Endothelial cell of umbilical vein (primary cell): Measurements from ENCODE around the gene PLB1. TPM values are rescaled to one million over a fixed set of nuclear protein-coding genes. Genes with fewer than 3 reads are reported as not detected.

ENCODE experiments used
- BruUV-seq: library from RNA; stranded (reverse); fragments of 400-500 nt; replicated peaks from 2 replicates; lab custom pipeline; 2021; lab: Mats Ljungman, UMichigan
- CTCF ChIA-PET: fragments of 300-600, 350-600 bp; sonication (Branson Sonifier 250); formaldehyde crosslinking; loops from one replicate; lab custom pipeline; 2021; ENCODE audit warnings: antibody characterized with exemption, inconsistent platforms; lab: Charles Lee
- POLR2A ChIA-PET: fragments of 300-600, 350-600 bp; sonication (Branson Sonifier 250); formaldehyde crosslinking; loops from one replicate; lab custom pipeline; 2021; ENCODE audit warnings: antibody characterized with exemption, inconsistent platforms; lab: Charles Lee
- DNase-seq: peaks from one replicate; pipeline ENCODE4 v3.0.0-alpha.2; 2011; ENCODE audit warnings: low read depth, low spot score
- FAIRE-seq: peaks from 2 replicates; lab custom pipeline; 2011; peaks lifted over from hg19 to GRCh38; lab: Jason Lieb, UNC
- H2AFZ ChIP-seq: 2 replicates; pipeline ENCODE4 v1.6.0; 2012; ENCODE audit warnings: low read depth, low read length, control low read depth, inconsistent platforms
- H3K27ac ChIP-seq: 2 replicates; pipeline ENCODE4 v1.5.1; 2011; ENCODE audit warnings: low read depth, mild to moderate bottlenecking, control low read depth, low read length, moderate library complexity; ENCODE audit not compliant: insufficient read depth
- H3K27me3 ChIP-seq, 2 experiments: 2 replicates each; pipeline versions ENCODE4 v1.6.0 to v1.6.1; 2011; ENCODE audit warnings: low read length in 2 of 2, mixed read lengths in 1 of 2; ENCODE audit not compliant: control insufficient read depth in 2 of 2, insufficient read depth in 2 of 2
- H3K36me3 ChIP-seq, 2 experiments: 2 replicates in 1 of 2; 3 replicates in 1 of 2; pipeline ENCODE4 v1.5.1; 2011; ENCODE audit warnings: low read length in 2 of 2, mild to moderate bottlenecking in 1 of 2, moderate library complexity in 1 of 2; ENCODE audit not compliant: control insufficient read depth in 2 of 2, insufficient read depth in 2 of 2; ENCODE audit errors: extremely low read depth in 1 of 2
- H3K4me1 ChIP-seq: 3 replicates; pipeline ENCODE4 v1.5.1; 2011; ENCODE audit warnings: mild to moderate bottlenecking, low read length; ENCODE audit not compliant: control insufficient read depth, insufficient read depth; ENCODE audit errors: extremely low read depth
- H3K4me2 ChIP-seq: 2 replicates; pipeline ENCODE4 v1.6.1; 2011; ENCODE audit warnings: low read length, control low read depth, mixed read lengths; ENCODE audit not compliant: insufficient read depth
- H3K4me3 ChIP-seq, 3 experiments: fragments of 200-600 bp in 1 of 3; sonication (generic), shearing (Covaris generic) in 1 of 3; replicated peaks in 1 of 3; 2 replicates each; pipeline ENCODE4 v1.5.1; 2011 to 2016; ENCODE audit warnings: control low read depth in 3 of 3, low read length in 3 of 3, mild to moderate bottlenecking in 2 of 3, inconsistent platforms in 1 of 3, low read depth in 1 of 3, moderate library complexity in 1 of 3; ENCODE audit not compliant: insufficient read depth in 1 of 3
- H3K79me2 ChIP-seq: 2 replicates; pipeline ENCODE4 v1.6.0; 2012; ENCODE audit warnings: low read length, inconsistent platforms; ENCODE audit not compliant: control insufficient read depth, insufficient read depth
- H3K9ac ChIP-seq: replicated peaks from 2 replicates; pipeline ENCODE3; 2011; ENCODE audit warnings: low read length, control low read depth; ENCODE audit not compliant: insufficient read depth; ENCODE audit errors: extremely low read depth
- H3K9me1 ChIP-seq: replicated peaks from 3 replicates; pipeline ENCODE4 v1.6.0; 2011; ENCODE audit warnings: mild to moderate bottlenecking, low read length; ENCODE audit not compliant: control insufficient read depth, insufficient read depth; ENCODE audit errors: extremely low read depth
- H3K9me3 ChIP-seq: replicated peaks from 2 replicates; pipeline ENCODE4 v1.5.1; 2012; ENCODE audit warnings: low read length, inconsistent platforms; ENCODE audit not compliant: control insufficient read depth, insufficient read depth
- H4K20me1 ChIP-seq: replicated peaks from 2 replicates; pipeline ENCODE3; 2011; ENCODE audit warnings: mild to moderate bottlenecking, low read length; ENCODE audit not compliant: control insufficient read depth, insufficient read depth; ENCODE audit errors: extremely low read depth
- EZH2 ChIP-seq: IDR thresholded peaks from 2 replicates; pipeline ENCODE4 v1.6.1; 2012; ENCODE audit warnings: borderline replicate concordance, low read depth, mild to moderate bottlenecking, moderate library complexity, low read length, inconsistent platforms; ENCODE audit not compliant: severe bottlenecking
- FOS ChIP-seq: IDR thresholded peaks from 2 replicates; pipeline ENCODE4 v1.6.1; 2011; ENCODE audit warnings: mild to moderate bottlenecking, low read length, moderate library complexity, borderline replicate concordance; ENCODE audit not compliant: insufficient read depth
- GATA2 ChIP-seq: IDR thresholded peaks from 2 replicates; pipeline ENCODE4 v1.7.0; 2011; ENCODE audit warnings: low read depth, mild to moderate bottlenecking, moderate library complexity, mixed read lengths, low read length; ENCODE audit not compliant: insufficient read length, insufficient read depth
- POLR2A ChIP-seq: IDR thresholded peaks from 2 replicates; pipeline ENCODE4 v1.6.1; 2012; ENCODE audit warnings: low read depth, mild to moderate bottlenecking, control low read depth, low read length
- dilution Hi-C: fragments of 300-500 bp; cut with MboI; formaldehyde crosslinking; loops from one replicate; pipeline ENCODE4 v1.15.0; 2019; ENCODE audit warnings: low sequenced_read_pairs; ENCODE audit not compliant: extremely low pct_ligation_motif_present
- intact Hi-C: fragments of 100-400 bp; cut with micrococcal nuclease; formaldehyde crosslinking; loops from one replicate; pipeline ENCODE4 v1.10.0; 2022
- polyA plus RNA-seq, 4 experiments: library from polyadenylated mRNA; depleted of rRNA in 3 of 4; stranded (reverse) in 3 of 4; unstranded in 1 of 4; fragments of >200 nt; gene quantifications; 2 replicates each; pipeline versions ENCODE4 v1.2.1 to v1.2.3, GENCODE V29; 2011 to 2012; ENCODE audit warnings: missing spikeins in 1 of 4
- total RNA-seq: library from RNA; stranded (reverse); gene quantifications from 2 replicates; pipeline ENCODE4 v1.2.3, GENCODE V29; 2021
- TF ChIP-seq, protein P1 (sequence below): IDR thresholded peaks from 2 replicates; pipeline ENCODE4 v1.6.1; 2011; ENCODE audit not compliant: insufficient read depth, insufficient read length
- TF ChIP-seq, protein P2 (sequence below), 2 donors: IDR thresholded peaks; 1 replicate in 1 of 2; 2 replicates in 1 of 2; pipeline ENCODE4 v1.5.1; 2011; ENCODE audit warnings: low read length in 2 of 2, mild to moderate bottlenecking in 2 of 2, moderate library complexity in 2 of 2, control low read depth in 1 of 2, inconsistent platforms in 1 of 2, low read depth in 1 of 2; ENCODE audit not compliant: insufficient read depth in 1 of 2; ENCODE audit errors: extremely low read depth in 1 of 2

Gene PLB1
- total and polyA plus RNA-seq, 2 donors (not counting 3 experiments of a cell fraction or from before 2014, with no cell fraction given): 0.75 to 0.80 TPM

GRCh38 chr2:28602136-28602660, 106.3 kb downstream of the PLB1 start:
- H3K9me3 ChIP-seq: no peaks in the 10 kb centered on the region
- H3K36me3 ChIP-seq: no peaks in the 10 kb centered on the region
- H3K4me2 ChIP-seq: no peak overlapping the region
- no peak for FAIRE-seq
- no peak for DNase-seq
- dilution Hi-C loops: no loop called here
- H3K4me3 ChIP-seq: no peak overlapping the region
- ChIA-PET POLR2A (no interaction called here), CTCF (interaction anchor here (10.3 kb wide), 1 partner anchor 7 kb away, joined by 129 read pairs; no protein-coding TSS in a partner anchor)
- no peaks in the 10 kb centered on the region for H3K9me1 ChIP-seq
- no peak overlapping the region for H3K27ac ChIP-seq
- no peak overlapping the region for H2AFZ ChIP-seq
- H3K4me1 ChIP-seq: peaks cover 6% of the 10 kb centered on the region
- H4K20me1 ChIP-seq: no peaks in the 10 kb centered on the region
- no peak for TF ChIP-seq FOS
- TF ChIP-seq, protein P1, sequence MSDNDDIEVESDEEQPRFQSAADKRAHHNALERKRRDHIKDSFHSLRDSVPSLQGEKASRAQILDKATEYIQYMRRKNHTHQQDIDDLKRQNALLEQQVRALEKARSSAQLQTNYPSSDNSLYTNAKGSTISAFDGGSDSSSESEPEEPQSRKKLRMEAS: no peak
- no peak for TF ChIP-seq GATA2
- TF ChIP-seq EZH2: no peak
- TF ChIP-seq, protein P2, sequence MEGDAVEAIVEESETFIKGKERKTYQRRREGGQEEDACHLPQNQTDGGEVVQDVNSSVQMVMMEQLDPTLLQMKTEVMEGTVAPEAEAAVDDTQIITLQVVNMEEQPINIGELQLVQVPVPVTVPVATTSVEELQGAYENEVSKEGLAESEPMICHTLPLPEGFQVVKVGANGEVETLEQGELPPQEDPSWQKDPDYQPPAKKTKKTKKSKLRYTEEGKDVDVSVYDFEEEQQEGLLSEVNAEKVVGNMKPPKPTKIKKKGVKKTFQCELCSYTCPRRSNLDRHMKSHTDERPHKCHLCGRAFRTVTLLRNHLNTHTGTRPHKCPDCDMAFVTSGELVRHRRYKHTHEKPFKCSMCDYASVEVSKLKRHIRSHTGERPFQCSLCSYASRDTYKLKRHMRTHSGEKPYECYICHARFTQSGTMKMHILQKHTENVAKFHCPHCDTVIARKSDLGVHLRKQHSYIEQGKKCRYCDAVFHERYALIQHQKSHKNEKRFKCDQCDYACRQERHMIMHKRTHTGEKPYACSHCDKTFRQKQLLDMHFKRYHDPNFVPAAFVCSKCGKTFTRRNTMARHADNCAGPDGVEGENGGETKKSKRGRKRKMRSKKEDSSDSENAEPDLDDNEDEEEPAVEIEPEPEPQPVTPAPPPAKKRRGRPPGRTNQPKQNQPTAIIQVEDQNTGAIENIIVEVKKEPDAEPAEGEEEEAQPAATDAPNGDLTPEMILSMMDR (IDR thresholded peaks at IDR 0.05; ENCODE audit: extremely low read depth in 1 of 2, insufficient read depth in 1 of 2, low read depth in 1 of 2, low read length in 2 of 2): no peak
- TF ChIP-seq POLR2A: no peak
- BruUV-seq: no TSS peak
- H3K27me3 ChIP-seq: no peaks in the 10 kb centered on the region
- H3K79me2 ChIP-seq: no peaks in the 10 kb centered on the region
- intact Hi-C loops: no loop called here
- H3K9ac ChIP-seq: no peak overlapping the region
